Fibroblast of pulmonary artery (primary cell): ENCODE measurements around the gene SMIM29.
"Not testable (repeated sequence)": the region's sequence is repeated elsewhere in the genome, so short reads cannot be mapped to it uniquely, and the experiment has no call there.

Experiments
- DNase-seq: peaks from one replicate; pipeline ENCODE4 v3.0.0-alpha.2; 2010; ENCODE audit warnings: low read depth
- H3K4me3 ChIP-seq: replicated peaks from 2 replicates; pipeline ENCODE4 v1.5.1; 2011; ENCODE audit warnings: low read depth, mild to moderate bottlenecking, control low read depth, low read length, moderate library complexity
- CTCF ChIP-seq: IDR thresholded peaks from 2 replicates; pipeline ENCODE4 v1.5.1; 2011; ENCODE audit warnings: mild to moderate bottlenecking, control low read depth, low read length, inconsistent platforms; ENCODE audit errors: missing control alignments

The SMIM29 gene

GRCh38 chr6:34276191-34276590 is 27.4 kb upstream of the SMIM29 start:
- H3K4me3 ChIP-seq: no peak overlapping the region
- DNase-seq: no peak
- no peak for TF ChIP-seq CTCF

GRCh38 chr6:34275128-34275804 is 26.5 kb upstream of the SMIM29 start:
- H3K4me3 ChIP-seq: no peak overlapping the region
- no peak for TF ChIP-seq CTCF
- no peak for DNase-seq

GRCh38 chr6:34274129-34274528 is 25.3 kb upstream of the SMIM29 start:
- H3K4me3 ChIP-seq: no peak overlapping the region
- no peak for DNase-seq

GRCh38 chr6:34273242-34273805 is 24.5 kb upstream of the SMIM29 start:
- no peak for TF ChIP-seq CTCF
- H3K4me3 ChIP-seq: no peak overlapping the region
- peak; percentile 68 for DNase-seq

More at GRCh38 chr6:34274129-34274528, 25.3 kb upstream of the SMIM29 start:
- TF ChIP-seq CTCF: no peak

GRCh38 chr6:34272013-34272926 is 23.5 kb upstream of the SMIM29 start:
- no peak for TF ChIP-seq CTCF
- DNase-seq: no peak
- no peak overlapping the region for H3K4me3 ChIP-seq

- DNase-seq, H3K4me3 ChIP-seq: not testable (repeated sequence)
Observed at GRCh38 chr6:34269658-34270341, 21.0 kb upstream of the SMIM29 start.

- not testable (repeated sequence) for DNase-seq, H3K4me3 ChIP-seq
Observed at GRCh38 chr6:34269132-34269531, 20.3 kb upstream of the SMIM29 start.
